Muscle layer of duodenum (tissue), 2 donors: ENCODE data around the gene SORL1-AS1.
"Not testable (repeated sequence)": the region's sequence is repeated elsewhere in the genome, so short reads cannot be mapped to it uniquely, and the experiment has no call there.

Source experiments
- H3K27ac ChIP-seq: one replicate; pipeline ENCODE4 v1.7.0; 2013; ENCODE audit warnings: mild to moderate bottlenecking, low read length
- H3K27me3 ChIP-seq: one replicate; pipeline ENCODE4 v1.7.0; 2013; ENCODE audit warnings: low read depth, mild to moderate bottlenecking, control low read depth, low read length
- H3K36me3 ChIP-seq, 2 donors: one replicate each; pipeline ENCODE4 v1.7.0; 2013; ENCODE audit warnings: low read length in 2 of 2, control low read depth in 1 of 2, mild to moderate bottlenecking in 1 of 2; ENCODE audit not compliant: insufficient read depth in 2 of 2, control insufficient read depth in 1 of 2
- H3K4me1 ChIP-seq, 2 donors: one replicate each; pipeline ENCODE4 v1.7.0; 2013; ENCODE audit warnings: low read length in 2 of 2, mild to moderate bottlenecking in 2 of 2, control low read depth in 1 of 2, moderate library complexity in 1 of 2; ENCODE audit not compliant: insufficient read depth in 2 of 2, control insufficient read depth in 1 of 2
- H3K4me3 ChIP-seq, 2 donors: one replicate each; pipeline ENCODE4 v1.7.0; 2013; ENCODE audit warnings: low read length in 2 of 2, low read depth in 1 of 2, mild to moderate bottlenecking in 1 of 2
- H3K9me3 ChIP-seq, 2 donors: one replicate each; pipeline ENCODE4 v1.7.0; 2013; ENCODE audit warnings: low read length in 2 of 2, control low read depth in 1 of 2, mild to moderate bottlenecking in 1 of 2; ENCODE audit not compliant: control insufficient read depth in 1 of 2
- donor health status: healthy.

Gene SORL1-AS1

GRCh38 chr11:121411330-121411729, 41.4 kb downstream of the SORL1-AS1 start:
- not testable (repeated sequence) for H3K27ac ChIP-seq, H3K4me1 ChIP-seq, H3K36me3 ChIP-seq, H3K9me3 ChIP-seq, H3K4me3 ChIP-seq, H3K27me3 ChIP-seq

GRCh38 chr11:121410041-121410440, 42.7 kb downstream of the SORL1-AS1 start:
- not testable (repeated sequence) for H3K36me3 ChIP-seq, H3K4me3 ChIP-seq, H3K27me3 ChIP-seq, H3K27ac ChIP-seq, H3K4me1 ChIP-seq, H3K9me3 ChIP-seq

- Histone ChIP-seq H3K27ac (no peak overlapping the region), H3K27me3 (no peaks in the 10 kb centered on the region), H3K36me3 (no peaks in the 10 kb centered on the region), H3K4me3 (no peak overlapping the region), H3K4me1 (no peaks in the 10 kb centered on the region), H3K9me3 (no peaks in the 10 kb centered on the region)
These were observed 43.9 kb downstream of the SORL1-AS1 start for GRCh38 chr11:121408830-121409229.

GRCh38 chr11:121406291-121406690, 46.5 kb downstream of the SORL1-AS1 start:
- H3K9me3 ChIP-seq: peaks cover 0 to 3% of the 10 kb centered on the region in 2 donors
- no peak overlapping the region for H3K27ac ChIP-seq
- no peaks in the 10 kb centered on the region for H3K4me1 ChIP-seq

GRCh38 chr11:121405646-121406045, 47.1 kb downstream of the SORL1-AS1 start:
- peaks cover 0 to 3% of the 10 kb centered on the region in 2 donors for H3K9me3 ChIP-seq
- H3K4me3 ChIP-seq: no peak overlapping the region
- H3K27me3 ChIP-seq: no peaks in the 10 kb centered on the region
- H3K36me3 ChIP-seq: no peaks in the 10 kb centered on the region
- no peak overlapping the region for H3K27ac ChIP-seq
- no peaks in the 10 kb centered on the region for H3K4me1 ChIP-seq

More at GRCh38 chr11:121406291-121406690, 46.5 kb downstream of the SORL1-AS1 start:
- no peaks in the 10 kb centered on the region for H3K36me3 ChIP-seq
- H3K4me3 ChIP-seq: no peak overlapping the region
- no peaks in the 10 kb centered on the region for H3K27me3 ChIP-seq

GRCh38 chr11:121394785-121395184, 58.0 kb downstream of the SORL1-AS1 start:
- Histone ChIP-seq H3K27ac (no peak overlapping the region), H3K9me3 (no peaks in the 10 kb centered on the region), H3K27me3 (no peaks in the 10 kb centered on the region), H3K4me3 (no peak overlapping the region), H3K4me1 (no peaks in the 10 kb centered on the region), H3K36me3 (no peaks in the 10 kb centered on the region)

GRCh38 chr11:121393855-121394254, 58.9 kb downstream of the SORL1-AS1 start:
- no peaks in the 10 kb centered on the region for H3K9me3 ChIP-seq
- H3K4me1 ChIP-seq: peaks cover 0 to 4% of the 10 kb centered on the region in 2 donors
- no peak overlapping the region for H3K4me3 ChIP-seq
- no peaks in the 10 kb centered on the region for H3K36me3 ChIP-seq
- no peaks in the 10 kb centered on the region for H3K27me3 ChIP-seq
- no peak overlapping the region for H3K27ac ChIP-seq

- H3K4me1 ChIP-seq: peaks cover 0 to 5% of the 10 kb centered on the region in 2 donors
- no peak overlapping the region for H3K4me3 ChIP-seq
- H3K9me3 ChIP-seq: no peaks in the 10 kb centered on the region
- no peaks in the 10 kb centered on the region for H3K36me3 ChIP-seq
- H3K27ac ChIP-seq: peak overlapping the region; percentile 4
- no peaks in the 10 kb centered on the region for H3K27me3 ChIP-seq
These were observed 60.9 kb downstream of the SORL1-AS1 start for GRCh38 chr11:121391914-121392313.

- Histone ChIP-seq H3K27ac (no peak overlapping the region), H3K4me1 (peaks cover 0 to 5% of the 10 kb centered on the region in 2 donors), H3K36me3 (no peaks in the 10 kb centered on the region), H3K9me3 (no peaks in the 10 kb centered on the region), H3K27me3 (no peaks in the 10 kb centered on the region), H3K4me3 (no peak overlapping the region)
These were observed 63.1 kb downstream of the SORL1-AS1 start for GRCh38 chr11:121389651-121390050.
